Measurements from ENCODE around the gene KRT27. TPM values are rescaled to one million over a fixed set of nuclear protein-coding genes. Genes with fewer than 3 reads are reported as not detected.
A peak's percentile ranks its signal among the peaks of the same experiment; 100 is the strongest.

Gene KRT27
- total and polyA plus RNA-seq, 7 experiments from 2014 or later: not detected

- peak; percentile 92 for ATAC-seq
- Mint-ChIP-seq H3K27me3 (peaks cover 4 to 23% (median 16%) of the 10 kb centered on the region in 5 donors), H3K36me3 (peaks cover 7 to 35% (median 32%) of the 10 kb centered on the region in 5 donors), H3K27ac (peak overlapping the region; percentile 93 to 99 (median 96)), H3K4me3 (peak overlapping the region; percentile 84 to 98 (median 94)), H3K9me3 (peaks cover 0 to 15% (median 5%) of the 10 kb centered on the region in 11 donors), H3K4me1 (peaks cover 11 to 38% (median 31%) of the 10 kb centered on the region in 7 donors)
- H3K4me3 ChIP-seq (ENCODE audit: low read length): peak overlapping the region; percentile 70
- H3K27me3 ChIP-seq (ENCODE audit: control insufficient read depth in 2 of 2, insufficient read depth in 2 of 2, low read length in 2 of 2): no peaks in the 10 kb centered on the region
- H3K36me3 ChIP-seq (ENCODE audit: control insufficient read depth in 2 of 3, insufficient read depth in 3 of 3, low read length in 3 of 3): peaks cover 0 to 6% (median 4%) of the 10 kb centered on the region in 3 experiments
- H3K4me1 ChIP-seq (ENCODE audit: control insufficient read depth in 2 of 2, insufficient read depth in 2 of 2, low read length in 2 of 2): peaks cover 9 to 13% of the 10 kb centered on the region in 2 donors
- intact Hi-C loops (cut with micrococcal nuclease): loop anchor here (1.0 to 10.0 kb wide), 5 partner anchors 170 to 869 kb away; partner anchors contain the start of genes EIF1 (in 1 of the 2) and SMARCE1 (in 1 of the 2)
- ChIA-PET POLR2A (interaction anchor here (0.6 to 2.2 kb wide), 26 partner anchors 9 to 1417 kb away, joined by 3 to 41 read pairs (median 3); partner anchors contain the start of genes EIF1 and KRTAP16-1), CTCF (interaction anchor here (0.6 to 1.5 kb wide), 6 partner anchors 15 to 847 kb away, joined by 3 to 8 read pairs (median 4); no protein-coding TSS in a partner anchor)
- DNase-seq: peak; percentile 74 to 89 (median 84)
- H3K9me3 ChIP-seq (ENCODE audit: control insufficient read depth in 2 of 3, low read length in 3 of 3): no peaks in the 10 kb centered on the region
- H3K27ac ChIP-seq (ENCODE audit: low read depth, low read length): peak overlapping the region; percentile 76
Observed at GRCh38 chr17:40818733-40819527, 36.6 kb upstream of the KRT27 start.

- Histone ChIP-seq H3K36me3 (ENCODE audit: control insufficient read depth in 2 of 3, insufficient read depth in 3 of 3, low read length in 3 of 3) (peaks cover 0 to 6% (median 4%) of the 10 kb centered on the region in 3 experiments), H3K27ac (ENCODE audit: low read depth, low read length) (peak overlapping the region; percentile 76), H3K4me1 (ENCODE audit: control insufficient read depth in 2 of 2, insufficient read depth in 2 of 2, low read length in 2 of 2) (peaks cover 9 to 13% of the 10 kb centered on the region in 2 donors), H3K9me3 (ENCODE audit: control insufficient read depth in 2 of 3, low read length in 3 of 3) (no peaks in the 10 kb centered on the region), H3K4me3 (ENCODE audit: low read length) (peak overlapping the region; percentile 70), H3K27me3 (ENCODE audit: control insufficient read depth in 2 of 2, insufficient read depth in 2 of 2, low read length in 2 of 2) (no peaks in the 10 kb centered on the region)
- peaks cover 7 to 23% (median 20%) of the 10 kb centered on the region in 5 donors for H3K27me3 Mint-ChIP-seq
- H3K4me1 Mint-ChIP-seq: peaks cover 10 to 38% (median 31%) of the 10 kb centered on the region in 7 donors
- POLR2A ChIA-PET: interaction anchor here (0.6 to 2.2 kb wide), 18 partner anchors 13 to 1178 kb away, joined by 3 to 41 read pairs (median 3); partner anchors contain the start of genes EIF1 and KRTAP16-1
- peak overlapping the region; percentile 84 to 98 (median 94) for H3K4me3 Mint-ChIP-seq
- intact Hi-C loops (cut with micrococcal nuclease): loop anchor here (1.0 to 10.0 kb wide), 5 partner anchors 170 to 870 kb away; partner anchors contain the start of genes EIF1 (in 1 of the 2) and SMARCE1 (in 1 of the 2)
- ATAC-seq (no peak), DNase-seq (peak in 1 of 9 donors; percentile 13)
- H3K27ac Mint-ChIP-seq: peak overlapping the region; percentile 93 to 99 (median 96)
- peaks cover 0 to 16% (median 5%) of the 10 kb centered on the region in 11 donors for H3K9me3 Mint-ChIP-seq
- CTCF ChIA-PET: interaction anchor here (0.6 to 1.5 kb wide), 3 partner anchors 831 to 848 kb away, joined by 3 to 8 read pairs (median 4); no protein-coding TSS in a partner anchor
- peaks cover 7 to 38% (median 32%) of the 10 kb centered on the region in 5 donors for H3K36me3 Mint-ChIP-seq
Observed at GRCh38 chr17:40818343-40818732, 36.0 kb upstream of the KRT27 start.

GRCh38 chr17:40817103-40817682, 34.8 kb upstream of the KRT27 start:
- POLR2A ChIA-PET: interaction anchor here (1.3 kb wide), 1 partner anchor 872 kb away, joined by 9 read pairs; the partner anchor contains the start of gene EIF1
- Mint-ChIP-seq H3K27ac (peak overlapping the region in 5 of 9 donors; percentile 18 to 80 (median 34)), H3K9me3 (peaks cover 0 to 16% (median 5%) of the 10 kb centered on the region in 11 donors), H3K27me3 (peaks cover 14 to 31% (median 26%) of the 10 kb centered on the region in 5 donors), H3K4me1 (peaks cover 10 to 38% (median 31%) of the 10 kb centered on the region in 7 donors), H3K4me3 (peak overlapping the region; percentile 38 to 98 (median 73)), H3K36me3 (peaks cover 7 to 33% (median 25%) of the 10 kb centered on the region in 5 donors)
- intact Hi-C loops (cut with micrococcal nuclease): loop anchor here in 1 of 2 donors (5.0 to 10.0 kb wide), 2 partner anchors 172 to 850 kb away; partner anchors contain the start of gene SMARCE1
- Histone ChIP-seq H3K27me3 (ENCODE audit: control insufficient read depth in 2 of 2, insufficient read depth in 2 of 2, low read length in 2 of 2) (no peaks in the 10 kb centered on the region), H3K4me1 (ENCODE audit: control insufficient read depth in 2 of 2, insufficient read depth in 2 of 2, low read length in 2 of 2) (peaks cover 9 to 13% of the 10 kb centered on the region in 2 donors), H3K9me3 (ENCODE audit: control insufficient read depth in 2 of 3, low read length in 3 of 3) (no peaks in the 10 kb centered on the region), H3K4me3 (ENCODE audit: low read length) (no peak overlapping the region), H3K36me3 (ENCODE audit: control insufficient read depth in 2 of 3, insufficient read depth in 3 of 3, low read length in 3 of 3) (peaks cover 0 to 6% (median 4%) of the 10 kb centered on the region in 3 experiments), H3K27ac (ENCODE audit: low read depth, low read length) (no peak overlapping the region)
- CTCF ChIA-PET: interaction anchor here (1.1 kb wide), 1 partner anchor 10 kb away, joined by 3 read pairs; no protein-coding TSS in a partner anchor
- ATAC-seq (no peak), DNase-seq (no peak)

- CTCF ChIA-PET: interaction anchor here (1.3 to 1.6 kb wide), 2 partner anchors 10 to 12 kb away, joined by 3 to 4 read pairs; no protein-coding TSS in a partner anchor
- peak overlapping the region in 5 of 10 donors; percentile 19 to 98 (median 91) for H3K4me3 Mint-ChIP-seq
- DNase-seq: no peak
- POLR2A ChIA-PET: interaction anchor here (0.9 to 1.3 kb wide), 2 partner anchors 355 to 872 kb away, joined by 3 to 9 read pairs; partner anchors contain the start of gene EIF1
- peaks cover 0 to 16% (median 5%) of the 10 kb centered on the region in 11 donors for H3K9me3 Mint-ChIP-seq
- peaks cover 7 to 30% (median 21%) of the 10 kb centered on the region in 5 donors for H3K36me3 Mint-ChIP-seq
- peaks cover 20 to 38% (median 31%) of the 10 kb centered on the region in 5 donors for H3K27me3 Mint-ChIP-seq
- ATAC-seq: no peak
- Histone ChIP-seq H3K4me1 (ENCODE audit: control insufficient read depth in 2 of 2, insufficient read depth in 2 of 2, low read length in 2 of 2) (peaks cover 9 to 13% of the 10 kb centered on the region in 2 donors), H3K4me3 (ENCODE audit: low read length) (no peak overlapping the region), H3K27me3 (ENCODE audit: control insufficient read depth in 2 of 2, insufficient read depth in 2 of 2, low read length in 2 of 2) (peaks cover 0 to 2% of the 10 kb centered on the region in 2 donors), H3K27ac (ENCODE audit: low read depth, low read length) (no peak overlapping the region), H3K36me3 (ENCODE audit: control insufficient read depth in 2 of 3, insufficient read depth in 3 of 3, low read length in 3 of 3) (peaks cover 0 to 6% (median 4%) of the 10 kb centered on the region in 3 experiments), H3K9me3 (ENCODE audit: control insufficient read depth in 2 of 3, low read length in 3 of 3) (no peaks in the 10 kb centered on the region)
- H3K4me1 Mint-ChIP-seq: peaks cover 10 to 38% (median 31%) of the 10 kb centered on the region in 7 donors
- intact Hi-C loops (cut with micrococcal nuclease): loop anchor here in 1 of 2 donors (5.0 to 10.0 kb wide), 2 partner anchors 172 to 851 kb away; partner anchors contain the start of gene SMARCE1
- peak overlapping the region in 3 of 9 donors; percentile 18 to 38 (median 25) for H3K27ac Mint-ChIP-seq
Observed at GRCh38 chr17:40816569-40816968, 34.2 kb upstream of the KRT27 start.

GRCh38 chr17:40815381-40815780, 33.0 kb upstream of the KRT27 start:
- Histone ChIP-seq H3K9me3 (ENCODE audit: control insufficient read depth in 2 of 3, low read length in 3 of 3) (no peaks in the 10 kb centered on the region), H3K27me3 (ENCODE audit: control insufficient read depth in 2 of 2, insufficient read depth in 2 of 2, low read length in 2 of 2) (peaks cover 0 to 11% of the 10 kb centered on the region in 2 donors), H3K4me3 (ENCODE audit: low read length) (no peak overlapping the region), H3K36me3 (ENCODE audit: control insufficient read depth in 2 of 3, insufficient read depth in 3 of 3, low read length in 3 of 3) (peaks cover 0 to 6% (median 4%) of the 10 kb centered on the region in 3 experiments), H3K27ac (ENCODE audit: low read depth, low read length) (no peak overlapping the region), H3K4me1 (ENCODE audit: control insufficient read depth in 2 of 2, insufficient read depth in 2 of 2, low read length in 2 of 2) (peaks cover 9 to 13% of the 10 kb centered on the region in 2 donors)
- peaks cover 7 to 30% (median 21%) of the 10 kb centered on the region in 5 donors for H3K36me3 Mint-ChIP-seq
- DNase-seq (no peak), ATAC-seq (no peak)
- ChIA-PET POLR2A (interaction anchor here (0.9 to 1.4 kb wide), 3 partner anchors 357 to 876 kb away, joined by 3 to 4 read pairs (median 4); partner anchors contain the start of gene EIF1), CTCF (interaction anchor here (0.7 to 1.6 kb wide), 5 partner anchors 9 to 848 kb away, joined by 3 to 5 read pairs (median 4); no protein-coding TSS in a partner anchor)
- H3K4me3 Mint-ChIP-seq: no peak overlapping the region
- peaks cover 0 to 16% (median 5%) of the 10 kb centered on the region in 11 donors for H3K9me3 Mint-ChIP-seq
- intact Hi-C loops (cut with micrococcal nuclease): loop anchor here in 1 of 2 donors (5.0 to 10.0 kb wide), 2 partner anchors 171 to 852 kb away; partner anchors contain the start of gene SMARCE1
- H3K27me3 Mint-ChIP-seq: peaks cover 31 to 47% (median 40%) of the 10 kb centered on the region in 5 donors
- H3K27ac Mint-ChIP-seq: no peak overlapping the region
- peaks cover 10 to 36% (median 27%) of the 10 kb centered on the region in 7 donors for H3K4me1 Mint-ChIP-seq
